Endometrial microvascular endothelial cells (primary cell): ENCODE results near the gene LPAR1. TPM values are rescaled to one million over a fixed set of nuclear protein-coding genes. Genes with fewer than 3 reads are reported as not detected.
"Not testable (repeated sequence)": the region's sequence is repeated elsewhere in the genome, so short reads cannot be mapped to it uniquely, and the experiment has no call there.

Experiments used
- in situ Hi-C: cut with HindIII; loops from 2 replicates; pipeline ENCODE4 v1.10.0; 2017; ENCODE audit warnings: low sequenced_read_pairs, low pct_unique_long_range_greater_than_20kb; ENCODE audit errors: inconsistent ontology term
- total RNA-seq: library from RNA; depleted of rRNA; stranded (reverse); fragments of >200 nt; gene quantifications from one replicate; pipeline ENCODE4 v1.2.3, GENCODE V29; 2015; ENCODE audit errors: inconsistent ontology term

The LPAR1 gene
- total RNA-seq, 1 donor from 2014 or later = 0.09 TPM

DNA sequence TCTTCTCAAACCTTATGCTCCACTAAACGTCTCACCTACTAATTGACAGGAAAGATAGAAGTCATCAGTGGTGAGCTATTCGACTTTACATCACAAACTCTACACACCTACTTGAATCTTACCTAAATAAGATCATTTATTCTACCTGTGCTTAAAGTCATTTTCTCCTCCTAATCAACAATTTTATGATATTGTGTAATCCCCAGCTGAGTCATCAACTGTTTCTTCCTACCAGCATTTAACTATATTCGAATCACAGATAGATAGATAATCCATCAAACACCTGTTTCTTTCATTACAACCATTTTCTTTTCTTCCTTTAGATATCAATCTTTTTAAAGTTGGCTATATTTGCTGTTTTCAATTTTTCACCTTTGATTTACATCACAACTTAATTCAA is 181.5 kb downstream of the LPAR1 start:
- in situ Hi-C loops = no loop called here

DNA sequence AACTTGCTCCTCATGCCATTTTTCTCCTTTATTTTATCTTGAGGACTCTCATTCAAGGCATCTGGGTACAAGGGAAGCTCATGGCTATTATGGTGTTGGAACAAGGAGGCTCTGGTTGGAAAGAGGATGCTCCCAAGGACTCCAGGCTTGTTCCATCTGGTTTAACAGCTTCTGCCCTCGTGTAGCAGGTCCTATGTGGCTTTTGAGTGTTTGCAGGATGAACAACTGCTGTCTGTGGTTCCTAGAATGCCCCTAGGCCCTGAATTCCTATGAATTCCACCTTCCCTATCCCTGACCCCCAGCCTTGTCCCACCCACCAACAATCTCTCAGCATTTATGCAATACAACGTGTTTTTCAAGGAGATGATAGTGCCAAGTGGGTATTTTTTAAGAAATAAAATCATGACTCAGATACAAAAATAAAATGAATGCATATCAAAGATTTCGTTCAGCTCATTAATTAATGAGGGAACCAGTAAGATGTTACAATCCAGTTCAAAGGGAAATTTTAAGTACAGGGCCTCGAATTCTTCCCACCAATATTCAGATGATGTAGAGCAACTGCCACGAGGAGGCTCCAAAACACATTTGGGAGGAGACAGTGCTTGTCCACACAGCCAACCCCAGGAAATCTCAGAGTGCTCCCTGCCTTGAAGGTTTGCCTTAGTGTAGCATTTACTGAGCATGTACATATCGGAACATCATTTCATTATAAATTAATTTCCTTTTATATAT is 187.7 kb downstream of the LPAR1 start:
- in situ Hi-C loops = no loop called here

DNA sequence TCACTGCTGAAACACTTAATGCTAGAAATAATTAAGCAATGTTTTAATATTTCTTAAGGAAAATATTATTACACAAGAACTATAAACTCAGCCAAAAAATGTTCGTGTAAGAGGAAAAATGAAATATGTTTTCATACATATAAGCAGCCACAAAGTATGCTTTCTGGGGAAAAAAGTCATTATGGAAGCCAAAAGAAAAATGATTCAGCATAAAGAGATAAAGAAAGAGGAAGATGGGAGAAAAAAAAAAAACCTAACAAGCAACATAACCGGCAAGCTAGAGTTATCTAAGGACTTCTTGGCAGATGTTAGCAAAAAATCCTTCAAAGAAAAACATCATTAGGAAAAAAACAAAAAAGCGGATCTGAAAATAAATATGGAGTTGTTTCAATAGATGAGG is 190.6 kb downstream of the LPAR1 start:
- in situ Hi-C loops = no loop called here

DNA sequence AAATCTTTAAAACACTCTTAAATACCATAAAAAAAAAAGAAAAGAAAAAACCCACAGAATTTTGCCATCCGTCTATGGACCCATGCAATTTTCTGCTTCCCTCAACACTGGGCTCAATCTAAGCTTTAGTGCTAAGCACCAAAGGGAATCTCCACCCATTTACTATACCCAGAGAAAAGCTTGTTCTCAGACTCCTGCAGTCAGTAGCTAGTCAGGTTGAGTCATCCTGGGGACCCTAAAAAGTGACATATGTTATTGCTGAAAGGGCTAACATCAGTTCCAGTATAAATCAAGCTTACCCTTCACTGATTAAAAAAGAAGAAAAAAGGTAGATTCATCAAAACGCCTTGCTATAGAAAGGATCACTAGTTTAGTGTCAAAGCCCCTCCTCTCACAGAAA is 192.1 kb downstream of the LPAR1 start:
- in situ Hi-C loops = no loop called here

DNA sequence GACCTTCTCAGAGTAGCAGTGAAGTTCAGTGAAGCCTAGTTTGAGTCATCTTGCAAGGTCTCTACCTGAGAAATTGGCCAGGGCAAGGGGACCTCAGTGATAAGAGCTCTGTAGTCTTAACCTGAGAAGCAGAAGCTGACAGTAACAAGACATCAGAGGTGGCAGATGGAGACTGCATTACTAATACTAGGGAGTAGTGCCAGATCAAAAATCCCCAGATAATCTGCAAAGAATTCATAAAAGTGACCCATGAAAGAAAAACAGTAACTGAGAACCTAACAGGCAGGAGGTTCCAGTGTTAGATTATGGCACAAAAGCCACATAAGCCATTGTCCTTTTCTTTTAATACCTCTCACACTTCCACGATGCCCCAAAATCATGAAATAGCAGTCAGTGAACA is 194.1 kb downstream of the LPAR1 start:
- in situ Hi-C loops = no loop called here

DNA sequence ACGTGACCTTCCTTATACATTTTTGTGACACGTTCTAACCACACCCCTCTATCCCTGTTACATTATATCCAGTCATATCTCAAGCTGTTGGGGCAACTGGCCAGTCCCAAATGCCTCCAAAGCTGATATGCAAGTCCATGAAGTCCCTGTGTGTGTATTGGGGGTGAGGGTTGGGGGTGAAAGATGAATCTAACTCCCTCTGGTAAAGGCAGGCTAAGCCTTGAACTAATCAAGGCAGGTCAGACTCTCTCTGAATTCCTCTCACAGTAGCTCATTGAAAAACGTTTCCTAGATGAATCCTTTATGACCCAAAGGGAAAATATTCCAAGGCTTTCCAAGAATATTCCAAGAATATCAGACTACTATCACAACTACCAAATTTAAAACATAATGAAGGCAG is 195.3 kb downstream of the LPAR1 start:
- in situ Hi-C loops = no loop called here

DNA sequence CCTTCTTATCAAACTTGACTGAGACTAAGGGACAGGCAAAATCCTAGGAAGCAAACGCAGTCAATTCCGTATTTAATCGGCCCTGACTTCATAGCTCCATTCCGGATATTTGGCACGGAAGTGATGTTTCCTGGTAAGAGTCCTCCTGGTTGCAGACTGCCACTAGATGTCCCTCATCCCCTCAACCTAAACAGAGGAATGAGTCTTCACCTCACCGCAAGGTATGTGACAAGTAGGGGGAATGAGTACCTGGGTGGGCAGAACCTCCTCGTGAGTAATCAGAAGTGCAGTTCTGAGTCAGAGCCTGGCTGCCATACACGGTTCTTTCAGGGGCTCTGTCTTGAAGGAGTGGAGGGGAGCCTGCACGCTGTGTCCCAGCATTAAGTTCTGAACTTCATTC is 196.1 kb downstream of the LPAR1 start:
- in situ Hi-C loops = no loop called here

DNA sequence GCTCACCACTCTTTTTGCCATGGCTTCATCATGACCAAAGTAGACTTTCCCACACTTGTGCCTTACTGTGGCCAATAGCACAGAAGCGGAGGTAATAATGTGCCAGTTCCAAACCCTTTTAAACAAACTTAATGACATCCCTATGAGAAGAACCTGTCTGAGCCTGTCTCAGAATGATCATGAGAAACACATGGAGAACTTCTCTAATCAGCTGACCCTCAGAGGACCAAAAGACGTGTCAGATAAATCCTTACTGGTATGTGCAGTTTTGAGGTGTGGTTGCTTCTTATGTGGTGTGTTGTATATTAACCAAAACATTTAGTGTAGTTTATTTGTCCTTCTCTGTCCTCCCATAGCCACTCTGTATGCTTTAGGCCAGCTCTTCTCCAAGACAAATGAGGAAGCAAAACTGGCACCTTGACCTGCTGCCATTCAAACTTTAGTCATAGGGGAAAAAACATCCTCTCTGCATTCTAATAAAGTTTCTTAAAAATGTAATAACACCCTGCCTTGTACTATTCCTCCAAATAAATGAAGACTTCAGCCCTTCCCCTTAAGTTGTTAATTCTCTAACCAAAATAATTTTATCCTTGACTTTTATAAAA is 200.8 kb downstream of the LPAR1 start:
- in situ Hi-C loops = no loop called here

DNA sequence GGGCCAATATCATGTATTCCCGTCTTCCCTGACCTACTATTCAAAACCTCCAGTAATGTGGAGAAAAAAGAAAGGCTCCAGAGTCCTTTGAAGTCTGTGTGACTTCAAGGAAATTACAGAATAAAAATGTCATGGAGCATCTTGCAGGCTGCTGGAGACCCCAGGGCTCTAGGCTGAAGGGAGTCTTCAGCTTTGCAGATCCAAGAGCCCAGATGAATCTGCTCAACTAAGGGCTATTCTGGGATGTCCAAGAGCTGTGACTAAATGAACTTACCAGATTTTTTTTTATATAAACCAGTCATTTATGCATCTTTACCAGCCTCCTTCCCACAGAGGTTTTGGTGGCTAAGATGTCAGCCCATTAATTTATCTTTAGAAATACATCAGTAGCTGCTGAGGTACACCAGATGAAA is 202.4 kb downstream of the LPAR1 start:
- in situ Hi-C loops = no loop called here

DNA sequence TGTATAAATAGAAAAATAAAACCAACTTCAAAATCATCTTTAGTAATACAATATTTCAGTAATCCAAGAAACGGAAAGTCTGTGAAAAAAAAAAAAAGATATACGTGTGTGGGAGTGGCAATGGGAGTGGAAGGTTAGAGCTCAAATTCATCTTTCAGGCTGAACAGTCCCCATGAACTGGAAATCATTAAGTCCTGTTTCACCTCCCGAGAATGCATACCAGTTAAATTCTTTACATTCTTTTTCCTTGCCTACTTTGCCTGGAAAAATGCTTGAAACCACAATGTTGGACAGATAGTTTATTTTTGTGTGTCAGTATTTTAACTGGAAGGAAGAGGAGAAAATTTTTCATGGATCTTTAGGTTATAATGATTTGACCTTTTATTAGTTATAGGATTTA is 202.9 kb downstream of the LPAR1 start:
- in situ Hi-C loops = no loop called here

DNA sequence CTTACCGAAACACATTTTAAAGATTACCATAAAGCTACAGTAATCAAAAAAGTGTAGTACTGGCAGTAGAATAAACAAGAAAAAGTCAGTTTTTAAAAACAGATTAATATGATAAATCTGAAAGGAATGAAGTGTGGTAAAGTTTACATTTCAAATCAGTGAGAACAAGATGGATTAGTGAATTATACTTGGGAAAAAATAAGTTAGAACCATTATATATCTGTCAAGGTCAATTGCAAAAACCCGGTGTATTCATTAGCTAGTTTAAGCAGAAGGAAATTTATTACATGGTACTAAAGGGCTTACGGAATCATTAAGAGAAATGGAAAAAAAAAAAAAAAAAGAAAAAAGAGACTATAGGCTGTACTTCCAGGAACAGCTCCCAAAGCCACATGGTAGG is 205.3 kb downstream of the LPAR1 start:
- in situ Hi-C loops = no loop called here

DNA sequence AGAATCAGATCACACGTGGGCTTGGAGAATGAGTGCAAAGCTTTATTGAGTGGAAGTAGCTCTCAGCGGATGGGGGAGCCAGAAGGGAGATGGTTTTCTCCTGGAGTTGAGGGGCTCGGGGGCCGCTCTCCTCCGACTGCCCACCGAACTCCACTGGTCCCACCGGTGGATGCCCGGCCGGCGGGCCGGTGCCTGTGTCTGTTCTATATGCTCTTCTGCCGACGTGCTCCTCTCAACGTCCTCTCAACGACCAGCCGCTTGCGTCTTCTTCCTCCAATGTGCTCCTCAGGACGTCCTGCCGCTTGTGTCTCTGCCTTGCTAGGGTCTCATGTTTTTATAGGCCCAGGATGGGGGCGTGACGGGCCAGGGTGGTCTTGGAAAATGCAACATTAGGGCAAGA is 207.8 kb downstream of the LPAR1 start:
- in situ Hi-C loops = no loop called here

DNA sequence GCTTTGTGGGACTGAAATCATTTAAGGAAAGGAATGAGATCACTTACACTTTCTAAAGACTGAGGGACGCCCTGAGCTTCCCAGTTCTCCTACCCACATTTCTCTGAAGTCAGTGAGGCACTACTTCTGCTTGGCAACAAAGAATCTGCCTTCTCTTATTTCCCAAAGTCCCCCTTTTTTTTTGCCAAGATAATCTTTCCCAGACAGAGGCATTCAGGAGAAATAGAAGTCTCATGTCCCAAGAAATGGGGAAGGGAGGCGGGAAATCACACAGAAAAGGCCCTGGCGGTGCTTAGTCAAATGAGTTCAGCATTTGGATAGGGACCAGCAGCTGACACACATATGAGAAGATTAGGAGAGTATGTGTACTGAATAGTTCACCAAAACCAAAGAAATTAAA is 210.0 kb downstream of the LPAR1 start:
- in situ Hi-C loops = no loop called here

DNA sequence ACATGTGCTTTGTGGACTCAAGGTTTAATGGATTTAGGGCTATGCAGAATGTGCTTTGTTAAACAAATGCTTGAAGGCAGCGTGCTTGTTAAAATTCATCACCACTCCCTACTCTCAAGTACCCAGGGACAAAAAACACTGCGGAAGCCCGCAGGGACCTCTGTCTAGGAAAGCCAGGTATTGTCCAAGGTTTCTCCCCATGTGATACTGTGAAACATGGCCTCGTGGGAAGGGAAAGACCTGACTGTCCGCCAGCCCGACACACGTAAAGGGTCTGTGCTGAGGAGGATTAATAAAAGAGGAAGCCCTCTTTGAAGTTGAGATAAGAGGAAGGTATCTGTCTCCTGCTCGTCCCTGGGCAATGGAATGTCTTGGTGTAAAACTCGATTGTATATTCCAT is 211.9 kb downstream of the LPAR1 start:
- in situ Hi-C loops = not testable (repeated sequence)

DNA sequence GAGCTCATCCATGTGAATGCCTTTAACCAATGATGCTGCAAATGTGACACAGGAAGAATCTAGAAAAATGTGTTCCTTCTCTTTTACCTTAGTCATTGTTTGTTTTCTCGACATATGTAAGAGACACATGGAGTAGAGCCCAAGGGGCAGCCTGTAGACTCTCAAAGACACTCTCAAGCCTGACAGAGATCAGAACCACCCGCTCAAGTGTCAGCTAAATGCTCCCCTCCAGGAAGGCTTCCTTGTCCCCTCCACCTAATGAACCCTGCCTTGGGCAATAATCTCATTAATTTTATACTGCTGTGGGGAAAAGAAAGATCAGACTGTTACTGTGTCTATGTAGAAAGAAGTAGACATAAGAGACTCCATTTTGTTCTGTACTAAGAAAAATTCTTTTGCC is 212.3 kb downstream of the LPAR1 start:
- in situ Hi-C loops = no loop called here

DNA sequence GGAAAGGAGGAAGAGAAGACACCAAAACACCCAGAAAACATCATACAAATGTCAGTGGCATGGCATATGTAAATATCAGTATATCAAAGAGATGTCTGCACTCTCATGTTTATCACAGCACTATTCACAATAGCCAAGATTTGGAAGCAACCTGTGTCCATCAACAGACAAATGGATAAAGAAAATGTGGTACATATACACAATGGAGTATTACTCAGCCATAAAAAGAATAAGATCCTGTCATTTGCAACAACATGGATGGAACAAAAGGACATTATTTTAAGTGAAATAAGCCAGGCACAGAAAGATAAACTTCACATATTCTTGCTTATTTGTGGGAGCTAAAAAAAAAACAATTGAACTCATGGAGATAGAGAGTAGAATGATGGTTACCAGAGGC is 213.1 kb downstream of the LPAR1 start:
- in situ Hi-C loops = not testable (repeated sequence)
